ENCODE results near the gene ZIC2. TPM values are rescaled to one million over a fixed set of nuclear protein-coding genes. Genes with fewer than 3 reads are reported as not detected.

Gene ZIC2
- 29.2 TPM for total RNA-seq

GRCh38 chr13:99981735-99982035 is at the start of gene ZIC2:
Gene ZIC2, plus strand, starts transcription at chr13:99981784. Its CDS starts 281 bp downstream, at chr13:99982065.

GRCh38 chr13:99971576-99972189 is 9.9 kb upstream of the ZIC2 start, which contains the start of gene ZIC5:
Gene ZIC5, minus strand, starts transcription at chr13:99971767. Its CDS starts 164 bp downstream, at chr13:99971603.

Other genes with a start within 250 kb of the ZIC2 start
- gene ZIC5, start 10.0 kb upstream of the ZIC2 start, total RNA-seq: 10.4 TPM
- 110 TPM for gene PCCA, start 107.3 kb downstream of the ZIC2 start, total RNA-seq